ENCODE results near the gene SSC5D.

Gene SSC5D

GRCh38 chr19:55552620-55553019, 64.4 kb downstream of the SSC5D start:
- in situ Hi-C loops (cut with MboI; ENCODE audit: low sequenced_read_pairs) = no loop called here

- in situ Hi-C loops (cut with MboI; ENCODE audit: low sequenced_read_pairs) = no loop called here
Observed at GRCh38 chr19:55553217-55554182, 65.3 kb downstream of the SSC5D start.

GRCh38 chr19:55554302-55554701, 66.1 kb downstream of the SSC5D start:
- in situ Hi-C loops (cut with MboI; ENCODE audit: low sequenced_read_pairs) = no loop called here

GRCh38 chr19:55554741-55555152, 66.5 kb downstream of the SSC5D start:
- in situ Hi-C loops (cut with MboI; ENCODE audit: low sequenced_read_pairs) = no loop called here

GRCh38 chr19:55559684-55560083, 71.4 kb downstream of the SSC5D start:
- in situ Hi-C loops (cut with MboI; ENCODE audit: low sequenced_read_pairs) = no loop called here

GRCh38 chr19:55563261-55563690, 75.0 kb downstream of the SSC5D start:
- in situ Hi-C loops (cut with MboI; ENCODE audit: low sequenced_read_pairs) = no loop called here

GRCh38 chr19:55566823-55567222, 78.6 kb downstream of the SSC5D start:
- in situ Hi-C loops (cut with MboI; ENCODE audit: low sequenced_read_pairs) = no loop called here

- in situ Hi-C loops (cut with MboI; ENCODE audit: low sequenced_read_pairs) = no loop called here
Observed at GRCh38 chr19:55567708-55568328, 79.6 kb downstream of the SSC5D start.

Measured in HL-60/S4 treated with phorbol 12-myristate 13-acetate at 8.2 ng/mL for 4 days and 3 days (cell line).